ENCODE measurements around the gene UPK3BL1. TPM values are rescaled to one million over a fixed set of nuclear protein-coding genes. Genes with fewer than 3 reads are reported as not detected.
"Not testable (repeated sequence)": the region's sequence is repeated elsewhere in the genome, so short reads cannot be mapped to it uniquely, and the experiment has no call there.

Gene UPK3BL1
- polyA plus RNA-seq, 2 donors: 91.5 to 366 TPM

GRCh38 chr7:102671166-102671955 lies 28.8 kb upstream of the UPK3BL1 start, which contains the start of gene POLR2J2:
Gene POLR2J2, minus strand, starts transcription at chr7:102671663. Its CDS starts 62 bp downstream, at chr7:102671601.
- not testable (repeated sequence) for H3K36me3 ChIP-seq (ENCODE audit: control insufficient read depth in 2 of 2, insufficient read depth in 2 of 2, low read length in 1 of 2); H3K27me3 ChIP-seq (ENCODE audit: control insufficient read depth in 1 of 2, insufficient read depth in 2 of 2, low read length in 2 of 2); H3K4me1 ChIP-seq (ENCODE audit: control insufficient read depth in 2 of 2, insufficient read depth in 2 of 2, low read length in 1 of 2); H3K9me3 ChIP-seq (ENCODE audit: control insufficient read depth in 2 of 2, insufficient read depth in 1 of 2, low read depth in 1 of 2, low read length in 1 of 2); H3K27ac ChIP-seq (ENCODE audit: low read depth in 2 of 2, low read length in 1 of 2)
- 0% methylated on average over 6 to 39 of the region's 63 CpGs for WGBS, 2 donors
- peak within 1 kb of the TSS; percentile 42 to 44 for H3K4me3 ChIP-seq (ENCODE audit: low read depth in 1 of 2, low read length in 2 of 2)

DNA sequence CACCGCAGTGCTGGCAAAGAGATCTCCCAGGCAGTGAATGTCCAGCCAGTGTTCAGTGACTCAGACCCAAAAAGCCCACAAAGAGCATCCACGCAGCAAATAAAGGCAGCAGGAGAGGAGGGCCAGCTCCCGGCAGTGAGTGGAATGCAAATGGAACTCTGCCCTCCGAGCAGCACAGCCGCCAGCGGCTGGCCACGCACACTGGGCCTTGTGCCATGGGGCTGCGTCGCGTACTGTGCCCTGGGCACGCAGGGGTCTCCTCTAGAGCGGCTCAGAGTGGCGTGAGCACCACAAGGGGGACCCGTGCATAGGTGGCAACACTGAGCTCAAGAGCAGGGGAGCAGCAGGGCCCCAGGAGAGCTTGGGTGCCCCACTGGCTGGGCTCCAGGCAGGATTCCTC lies 24.9 kb upstream of the UPK3BL1 start:
- not testable (repeated sequence) for H3K27ac ChIP-seq (ENCODE audit: low read depth in 2 of 2, low read length in 1 of 2); H3K4me1 ChIP-seq (ENCODE audit: control insufficient read depth in 2 of 2, insufficient read depth in 2 of 2, low read length in 1 of 2); H3K27me3 ChIP-seq (ENCODE audit: control insufficient read depth in 1 of 2, insufficient read depth in 2 of 2, low read length in 2 of 2); H3K4me3 ChIP-seq (ENCODE audit: low read depth in 1 of 2, low read length in 2 of 2); H3K9me3 ChIP-seq (ENCODE audit: control insufficient read depth in 2 of 2, insufficient read depth in 1 of 2, low read depth in 1 of 2, low read length in 1 of 2); H3K36me3 ChIP-seq (ENCODE audit: control insufficient read depth in 2 of 2, insufficient read depth in 2 of 2, low read length in 1 of 2)
- 92% methylated on average over 8 to 9 of the region's 14 CpGs for WGBS, 2 donors

DNA sequence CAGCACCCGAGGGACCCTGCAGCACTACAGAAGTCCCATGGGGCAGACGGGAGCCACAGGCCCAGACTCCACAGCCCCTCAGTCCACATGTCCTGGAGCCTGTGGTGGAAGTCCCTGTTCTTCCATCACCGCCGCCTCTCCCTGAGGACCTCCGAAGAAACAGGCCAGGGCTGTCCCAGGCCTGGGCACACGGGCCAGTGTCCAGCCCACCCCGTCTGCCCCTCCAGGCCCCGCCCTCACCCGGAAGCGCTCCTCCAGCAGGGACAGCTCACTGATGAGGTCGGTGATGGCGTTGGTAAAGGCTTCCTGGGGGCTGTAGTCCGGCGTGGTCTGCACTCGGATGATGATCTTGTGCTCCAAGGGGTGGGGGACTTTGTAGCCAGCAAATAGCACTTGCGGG lies 24.3 kb upstream of the UPK3BL1 start:
- not testable (repeated sequence) for H3K4me3 ChIP-seq (ENCODE audit: low read depth in 1 of 2, low read length in 2 of 2); H3K27ac ChIP-seq (ENCODE audit: low read depth in 2 of 2, low read length in 1 of 2); H3K27me3 ChIP-seq (ENCODE audit: control insufficient read depth in 1 of 2, insufficient read depth in 2 of 2, low read length in 2 of 2); H3K36me3 ChIP-seq (ENCODE audit: control insufficient read depth in 2 of 2, insufficient read depth in 2 of 2, low read length in 1 of 2); H3K4me1 ChIP-seq (ENCODE audit: control insufficient read depth in 2 of 2, insufficient read depth in 2 of 2, low read length in 1 of 2); H3K9me3 ChIP-seq (ENCODE audit: control insufficient read depth in 2 of 2, insufficient read depth in 1 of 2, low read depth in 1 of 2, low read length in 1 of 2)
- no CpG with 5 or more reads among the region's 16 CpGs for WGBS, 2 donors

- H3K4me3 ChIP-seq (ENCODE audit: low read depth in 1 of 2, low read length in 2 of 2); H3K4me1 ChIP-seq (ENCODE audit: control insufficient read depth in 2 of 2, insufficient read depth in 2 of 2, low read length in 1 of 2); H3K27me3 ChIP-seq (ENCODE audit: control insufficient read depth in 1 of 2, insufficient read depth in 2 of 2, low read length in 2 of 2); H3K36me3 ChIP-seq (ENCODE audit: control insufficient read depth in 2 of 2, insufficient read depth in 2 of 2, low read length in 1 of 2); H3K9me3 ChIP-seq (ENCODE audit: control insufficient read depth in 2 of 2, insufficient read depth in 1 of 2, low read depth in 1 of 2, low read length in 1 of 2); H3K27ac ChIP-seq (ENCODE audit: low read depth in 2 of 2, low read length in 1 of 2): not testable (repeated sequence)
- WGBS, 2 donors: 63 to 74% methylated on average over 4 of the region's 11 CpGs
Measured at GRCh38 chr7:102664765-102665164, 22.2 kb upstream of the UPK3BL1 start.

DNA sequence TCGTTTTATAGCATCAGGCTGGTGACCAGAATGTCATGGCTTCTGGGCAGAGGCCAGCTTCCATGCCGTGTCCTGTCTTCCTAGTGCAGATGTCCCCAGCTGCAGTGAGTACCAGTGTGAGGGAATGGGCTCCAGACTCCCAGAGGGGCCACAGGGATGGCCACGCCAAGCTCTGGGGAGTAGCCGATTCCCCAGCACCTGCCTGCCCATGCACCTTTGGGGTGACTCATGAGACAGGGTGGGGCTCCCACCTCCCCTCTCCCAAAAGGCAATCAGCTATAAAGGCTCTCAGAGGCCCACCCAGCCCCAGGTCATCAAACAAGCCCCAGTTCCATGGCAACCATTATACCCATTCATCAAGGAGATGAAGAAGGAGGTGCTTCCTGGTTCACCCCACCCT lies 7.3 kb upstream of the UPK3BL1 start, which contains the start of gene SPDYE2B:
SPDYE2B (plus strand) TSS at position 396 of the 400 bp plus-strand sequence. CDS start 2,030 bp downstream, outside the sequence.
- not testable (repeated sequence) for H3K4me3 ChIP-seq (ENCODE audit: low read depth in 1 of 2, low read length in 2 of 2); H3K4me1 ChIP-seq (ENCODE audit: control insufficient read depth in 2 of 2, insufficient read depth in 2 of 2, low read length in 1 of 2); H3K9me3 ChIP-seq (ENCODE audit: control insufficient read depth in 2 of 2, insufficient read depth in 1 of 2, low read depth in 1 of 2, low read length in 1 of 2); H3K27me3 ChIP-seq (ENCODE audit: control insufficient read depth in 1 of 2, insufficient read depth in 2 of 2, low read length in 2 of 2); H3K36me3 ChIP-seq (ENCODE audit: control insufficient read depth in 2 of 2, insufficient read depth in 2 of 2, low read length in 1 of 2); H3K27ac ChIP-seq (ENCODE audit: low read depth in 2 of 2, low read length in 1 of 2)
- no CpG with 5 or more reads among the region's 4 CpGs for WGBS, 2 donors

DNA sequence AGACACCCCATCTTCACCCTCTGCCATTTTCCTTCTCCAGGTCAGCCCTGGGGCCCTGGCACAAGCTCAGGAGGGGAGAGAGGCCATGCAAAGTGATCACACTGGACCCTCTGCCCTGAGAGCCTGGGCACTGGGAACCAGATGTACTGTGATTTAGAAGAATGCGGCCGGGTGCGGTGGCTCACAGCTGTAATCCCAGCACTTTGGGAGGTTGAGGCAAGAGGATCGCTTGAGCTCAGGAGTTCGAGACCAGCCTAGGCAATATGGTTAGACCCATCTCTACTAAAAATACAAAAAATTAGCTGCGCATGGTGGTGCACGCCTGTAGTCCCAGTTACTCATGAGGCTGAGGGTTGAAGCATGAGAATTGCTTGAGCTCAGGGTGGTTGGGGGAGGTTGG lies 5.2 kb upstream of the UPK3BL1 start:
- H3K36me3 ChIP-seq (ENCODE audit: control insufficient read depth in 2 of 2, insufficient read depth in 2 of 2, low read length in 1 of 2); H3K9me3 ChIP-seq (ENCODE audit: control insufficient read depth in 2 of 2, insufficient read depth in 1 of 2, low read depth in 1 of 2, low read length in 1 of 2); H3K27me3 ChIP-seq (ENCODE audit: control insufficient read depth in 1 of 2, insufficient read depth in 2 of 2, low read length in 2 of 2); H3K27ac ChIP-seq (ENCODE audit: low read depth in 2 of 2, low read length in 1 of 2); H3K4me1 ChIP-seq (ENCODE audit: control insufficient read depth in 2 of 2, insufficient read depth in 2 of 2, low read length in 1 of 2); H3K4me3 ChIP-seq (ENCODE audit: low read depth in 1 of 2, low read length in 2 of 2): not testable (repeated sequence)
- 95 to 100% methylated on average over 5 of the region's 7 CpGs for WGBS, 2 donors

- H3K9me3 ChIP-seq (ENCODE audit: control insufficient read depth in 2 of 2, insufficient read depth in 1 of 2, low read depth in 1 of 2, low read length in 1 of 2); H3K27ac ChIP-seq (ENCODE audit: low read depth in 2 of 2, low read length in 1 of 2); H3K27me3 ChIP-seq (ENCODE audit: control insufficient read depth in 1 of 2, insufficient read depth in 2 of 2, low read length in 2 of 2); H3K36me3 ChIP-seq (ENCODE audit: control insufficient read depth in 2 of 2, insufficient read depth in 2 of 2, low read length in 1 of 2); H3K4me1 ChIP-seq (ENCODE audit: control insufficient read depth in 2 of 2, insufficient read depth in 2 of 2, low read length in 1 of 2); H3K4me3 ChIP-seq (ENCODE audit: low read depth in 1 of 2, low read length in 2 of 2): not testable (repeated sequence)
- no CpG with 5 or more reads among the region's 1 CpG for WGBS, 2 donors
Measured at GRCh38 chr7:102643404-102643803, 813 bp upstream of the UPK3BL1 start.

GRCh38 chr7:102638848-102639247 lies 3.7 kb downstream of the UPK3BL1 start:
- not testable (repeated sequence) for H3K4me3 ChIP-seq (ENCODE audit: low read depth in 1 of 2, low read length in 2 of 2); H3K9me3 ChIP-seq (ENCODE audit: control insufficient read depth in 2 of 2, insufficient read depth in 1 of 2, low read depth in 1 of 2, low read length in 1 of 2); H3K27ac ChIP-seq (ENCODE audit: low read depth in 2 of 2, low read length in 1 of 2); H3K36me3 ChIP-seq (ENCODE audit: control insufficient read depth in 2 of 2, insufficient read depth in 2 of 2, low read length in 1 of 2); H3K27me3 ChIP-seq (ENCODE audit: control insufficient read depth in 1 of 2, insufficient read depth in 2 of 2, low read length in 2 of 2); H3K4me1 ChIP-seq (ENCODE audit: control insufficient read depth in 2 of 2, insufficient read depth in 2 of 2, low read length in 1 of 2)
- 89 to 91% methylated on average over 7 of the region's 11 CpGs for WGBS, 2 donors

- not testable (repeated sequence) for H3K36me3 ChIP-seq (ENCODE audit: control insufficient read depth in 2 of 2, insufficient read depth in 2 of 2, low read length in 1 of 2); H3K27ac ChIP-seq (ENCODE audit: low read depth in 2 of 2, low read length in 1 of 2); H3K9me3 ChIP-seq (ENCODE audit: control insufficient read depth in 2 of 2, insufficient read depth in 1 of 2, low read depth in 1 of 2, low read length in 1 of 2); H3K4me3 ChIP-seq (ENCODE audit: low read depth in 1 of 2, low read length in 2 of 2); H3K4me1 ChIP-seq (ENCODE audit: control insufficient read depth in 2 of 2, insufficient read depth in 2 of 2, low read length in 1 of 2); H3K27me3 ChIP-seq (ENCODE audit: control insufficient read depth in 1 of 2, insufficient read depth in 2 of 2, low read length in 2 of 2)
- 85 to 91% methylated on average over 7 to 9 of the region's 13 CpGs for WGBS, 2 donors
Measured at GRCh38 chr7:102636956-102637355, 5.6 kb downstream of the UPK3BL1 start.

GRCh38 chr7:102635354-102635753 lies 7.2 kb downstream of the UPK3BL1 start:
- H3K4me1 ChIP-seq (ENCODE audit: control insufficient read depth in 2 of 2, insufficient read depth in 2 of 2, low read length in 1 of 2); H3K36me3 ChIP-seq (ENCODE audit: control insufficient read depth in 2 of 2, insufficient read depth in 2 of 2, low read length in 1 of 2); H3K9me3 ChIP-seq (ENCODE audit: control insufficient read depth in 2 of 2, insufficient read depth in 1 of 2, low read depth in 1 of 2, low read length in 1 of 2); H3K4me3 ChIP-seq (ENCODE audit: low read depth in 1 of 2, low read length in 2 of 2); H3K27me3 ChIP-seq (ENCODE audit: control insufficient read depth in 1 of 2, insufficient read depth in 2 of 2, low read length in 2 of 2); H3K27ac ChIP-seq (ENCODE audit: low read depth in 2 of 2, low read length in 1 of 2): not testable (repeated sequence)
- no CpG with 5 or more reads among the region's 5 CpGs for WGBS, 2 donors

Measured in esophagus (tissue), 2 donors.